Measurements from ENCODE around the gene CAPN5. TPM values are rescaled to one million over a fixed set of nuclear protein-coding genes. Genes with fewer than 3 reads are reported as not detected.

The CAPN5 gene
- total RNA-seq, 1 donor = 14.7 TPM

- DNase-seq (ENCODE audit: low read depth) = no peak
- no peak for TF ChIP-seq CTCF (IDR thresholded peaks at IDR 0.05; ENCODE audit: insufficient read depth, low read depth, low read length)
- no peak overlapping the region for H3K4me3 ChIP-seq (ENCODE audit: low read depth, low read length)
Measured at GRCh38 chr11:77086521-77087472, 20.0 kb downstream of the CAPN5 start.

- no peak overlapping the region for H3K4me3 ChIP-seq (ENCODE audit: low read depth, low read length)
- DNase-seq (ENCODE audit: low read depth) = no peak
- TF ChIP-seq CTCF (IDR thresholded peaks at IDR 0.05; ENCODE audit: insufficient read depth, low read depth, low read length) = no peak
Measured at GRCh38 chr11:77087723-77088225, 21.0 kb downstream of the CAPN5 start.

GRCh38 chr11:77088236-77089003 lies 21.6 kb downstream of the CAPN5 start:
- TF ChIP-seq CTCF (IDR thresholded peaks at IDR 0.05; ENCODE audit: insufficient read depth, low read depth, low read length) = no peak
- DNase-seq (ENCODE audit: low read depth) = no peak
- H3K4me3 ChIP-seq (ENCODE audit: low read depth, low read length) = no peak overlapping the region

GRCh38 chr11:77089004-77089545 lies 22.3 kb downstream of the CAPN5 start:
- no peak for DNase-seq (ENCODE audit: low read depth)
- no peak overlapping the region for H3K4me3 ChIP-seq (ENCODE audit: low read depth, low read length)
- TF ChIP-seq CTCF (IDR thresholded peaks at IDR 0.05; ENCODE audit: insufficient read depth, low read depth, low read length) = no peak

GRCh38 chr11:77090046-77090372 lies 23.2 kb downstream of the CAPN5 start:
- H3K4me3 ChIP-seq (ENCODE audit: low read depth, low read length) = no peak overlapping the region
- no peak for DNase-seq (ENCODE audit: low read depth)
- TF ChIP-seq CTCF (IDR thresholded peaks at IDR 0.05; ENCODE audit: insufficient read depth, low read depth, low read length) = no peak

GRCh38 chr11:77090373-77091111 lies 23.8 kb downstream of the CAPN5 start:
- no peak for TF ChIP-seq CTCF (IDR thresholded peaks at IDR 0.05; ENCODE audit: insufficient read depth, low read depth, low read length)
- no peak for DNase-seq (ENCODE audit: low read depth)
- H3K4me3 ChIP-seq (ENCODE audit: low read depth, low read length) = no peak overlapping the region
